Kidney (tissue), 14 donors: ENCODE data around the gene MYO7A. TPM values are rescaled to one million over a fixed set of nuclear protein-coding genes. Genes with fewer than 3 reads are reported as not detected.

Experiments used
- DNase-seq, 5 donors: peaks; one replicate each; pipeline ENCODE4 v3.0.0-alpha.2; 2013 to 2020
- FAIRE-seq: peaks from 2 replicates; lab custom pipeline; 2012; peaks lifted over from hg19 to GRCh38; lab: Jason Lieb, UNC
- H3K27ac ChIP-seq, 2 donors: one replicate each; pipeline ENCODE4 v1.7.0; 2013; ENCODE audit warnings: low read depth in 2 of 2, low read length in 2 of 2, inconsistent platforms in 1 of 2
- H3K27me3 ChIP-seq: one replicate; pipeline ENCODE4 v1.7.1; 2013; ENCODE audit warnings: low read length, inconsistent platforms; ENCODE audit not compliant: control insufficient read depth, insufficient read depth
- H3K36me3 ChIP-seq, 3 donors: one replicate each; pipeline versions ENCODE4 v1.7.0 to v1.7.1; 2013; ENCODE audit warnings: low read length in 3 of 3, control low read depth in 1 of 3, inconsistent platforms in 1 of 3; ENCODE audit not compliant: insufficient read depth in 3 of 3, control insufficient read depth in 2 of 3
- H3K4me1 ChIP-seq, 3 donors: one replicate each; pipeline versions ENCODE4 v1.7.0 to v1.7.1; 2013; ENCODE audit warnings: low read length in 3 of 3, inconsistent platforms in 1 of 3, low read depth in 1 of 3; ENCODE audit not compliant: control insufficient read depth in 2 of 3, insufficient read depth in 2 of 3
- H3K4me3 ChIP-seq, 3 donors: one replicate each; pipeline versions ENCODE4 v1.7.0 to v1.8.1; 2013; ENCODE audit warnings: low read length in 3 of 3, control low read depth in 1 of 3, inconsistent platforms in 1 of 3
- H3K9ac ChIP-seq, 3 donors: one replicate each; pipeline versions ENCODE4 v1.7.0 to v1.7.1; 2013; ENCODE audit warnings: low read length in 3 of 3, control low read depth in 1 of 3, inconsistent platforms in 1 of 3
- H3K9me3 ChIP-seq, 3 donors: one replicate each; pipeline versions ENCODE4 v1.7.0 to v1.7.1; 2013; ENCODE audit warnings: low read length in 3 of 3, control low read depth in 1 of 3, inconsistent platforms in 1 of 3; ENCODE audit not compliant: control insufficient read depth in 2 of 3, insufficient read depth in 1 of 3
- CTCF ChIP-seq: IDR thresholded peaks from 3 replicates; pipeline ENCODE4 v1.5.1; 2012; ENCODE audit warnings: mild to moderate bottlenecking, moderate library complexity, borderline replicate concordance; ENCODE audit not compliant: insufficient read depth; ENCODE audit errors: extremely low read depth
- intact Hi-C: fragments of 100-400 bp; cut with DNase I; formaldehyde crosslinking; loops from one replicate; pipeline ENCODE4 v1.11.1; 2022
- polyA plus RNA-seq: library from polyadenylated mRNA; stranded (reverse); fragments of 350-450 nt; fragmentation: Illumina TruSeq; extraction: RNeasy Lipid Tissue Mini Kit (QIAGEN cat#74804); gene quantifications from one replicate; pipeline ENCODE4 v1.2.3, GENCODE V29; 2014; ENCODE audit warnings: low read depth, low replicate concordance; ENCODE audit not compliant: insufficient read depth
- total RNA-seq: library from RNA; stranded (reverse); fragmentation: NEBNext Ultra II Directional; extraction: Animal tissue kit (Norgen Biotek cat#: 25700); gene quantifications from one replicate; pipeline ENCODE4 v1.2.1, GENCODE V29; 2021
- donor health status: control.
- donor health status: control.
- donor health status: control.
- donor health status: control.
- donor health status: control.
- donor health status: DM: yes; HTN: yes; CAD: no.
- donor health status: Normal renal cell carcinoma (clear cell type).

Gene MYO7A
- total and polyA plus RNA-seq, 2 donors from 2014 or later = 6.1 to 10.7 TPM

- intact Hi-C loops = no loop called here
- H3K9me3 ChIP-seq = no peaks in the 10 kb centered on the region
- H3K4me1 ChIP-seq = peaks cover 0 to 7% (median 0%) of the 10 kb centered on the region in 3 donors
- no peaks in the 10 kb centered on the region for H3K36me3 ChIP-seq
- no peak for TF ChIP-seq CTCF
- H3K4me3 ChIP-seq = no peak overlapping the region
- no peaks in the 10 kb centered on the region for H3K27me3 ChIP-seq
- FAIRE-seq (no peak), DNase-seq (no peak)
- no peak overlapping the region for H3K9ac ChIP-seq
- H3K27ac ChIP-seq = no peak overlapping the region
These were observed 103.0 kb downstream of the MYO7A start for GRCh38 chr11:77230878-77231605.

GRCh38 chr11:77231800-77232199 lies 103.8 kb downstream of the MYO7A start:
- Histone ChIP-seq H3K9me3 (no peaks in the 10 kb centered on the region), H3K27ac (no peak overlapping the region), H3K9ac (no peak overlapping the region), H3K36me3 (no peaks in the 10 kb centered on the region), H3K4me3 (no peak overlapping the region), H3K4me1 (peaks cover 0 to 5% (median 0%) of the 10 kb centered on the region in 3 donors), H3K27me3 (no peaks in the 10 kb centered on the region)
- intact Hi-C loops = no loop called here
- FAIRE-seq (no peak), DNase-seq (no peak)
- no peak for TF ChIP-seq CTCF

GRCh38 chr11:77232242-77232641 lies 104.2 kb downstream of the MYO7A start:
- Histone ChIP-seq H3K4me1 (peaks cover 0 to under 1% (median 0%) of the 10 kb centered on the region in 3 donors), H3K27ac (no peak overlapping the region), H3K9ac (no peak overlapping the region), H3K36me3 (no peaks in the 10 kb centered on the region), H3K27me3 (no peaks in the 10 kb centered on the region), H3K4me3 (no peak overlapping the region), H3K9me3 (no peaks in the 10 kb centered on the region)
- FAIRE-seq (no peak), DNase-seq (no peak)
- no peak for TF ChIP-seq CTCF
- intact Hi-C loops = no loop called here
